Suppressor macrophage treated with lipopolysaccharide for 4 hours (primary cell): ENCODE measurements around the gene CTNND2.
"Not testable (repeated sequence)": the region's sequence is repeated elsewhere in the genome, so short reads cannot be mapped to it uniquely, and the experiment has no call there.

ENCODE experiments used
- DNase-seq: peaks from one replicate; pipeline ENCODE4 v3.0.0-alpha.2; 2020

The CTNND2 gene

GRCh38 chr5:11429254-11429653 lies 475.0 kb downstream of the CTNND2 start:
- no peak for DNase-seq

- no peak for DNase-seq
Observed at GRCh38 chr5:11427569-11427968, 476.7 kb downstream of the CTNND2 start.

GRCh38 chr5:11426442-11426841 lies 477.8 kb downstream of the CTNND2 start:
- DNase-seq, result no peak

- no peak for DNase-seq
Observed at GRCh38 chr5:11422342-11422741, 481.9 kb downstream of the CTNND2 start.

GRCh38 chr5:11420969-11421368 lies 483.3 kb downstream of the CTNND2 start:
- DNase-seq, result no peak

- no peak for DNase-seq
Observed at GRCh38 chr5:11415751-11416150, 488.5 kb downstream of the CTNND2 start.

GRCh38 chr5:11414732-11415131 lies 489.5 kb downstream of the CTNND2 start:
- DNase-seq, result not testable (repeated sequence)

- DNase-seq, result no peak
Observed at GRCh38 chr5:11411621-11412020, 492.6 kb downstream of the CTNND2 start.

- no peak for DNase-seq
Observed at GRCh38 chr5:11407556-11408145, 496.6 kb downstream of the CTNND2 start.

GRCh38 chr5:11400316-11400715 lies 503.9 kb downstream of the CTNND2 start:
- no peak for DNase-seq

- no peak for DNase-seq
Observed at GRCh38 chr5:11398728-11399127, 505.5 kb downstream of the CTNND2 start.

GRCh38 chr5:11397549-11397948 lies 506.7 kb downstream of the CTNND2 start:
- no peak for DNase-seq

- DNase-seq, result no peak
Observed at GRCh38 chr5:11396917-11397316, 507.3 kb downstream of the CTNND2 start.

GRCh38 chr5:11394933-11395332 lies 509.3 kb downstream of the CTNND2 start:
- DNase-seq, result no peak

- DNase-seq, result no peak
Observed at GRCh38 chr5:11390291-11390767, 513.9 kb downstream of the CTNND2 start.

- no peak for DNase-seq
Observed at GRCh38 chr5:11387382-11387781, 516.9 kb downstream of the CTNND2 start.

- no peak for DNase-seq
Observed at GRCh38 chr5:11386398-11386797, 517.8 kb downstream of the CTNND2 start.

- no peak for DNase-seq
Observed at GRCh38 chr5:11385901-11386293, 518.3 kb downstream of the CTNND2 start.

- DNase-seq, result no peak
Observed at GRCh38 chr5:11385251-11385900, 518.9 kb downstream of the CTNND2 start.

- no peak for DNase-seq
Observed at GRCh38 chr5:11384441-11385250, 519.6 kb downstream of the CTNND2 start.

- no peak for DNase-seq
Observed at GRCh38 chr5:11383506-11384095, 520.6 kb downstream of the CTNND2 start.

GRCh38 chr5:11378461-11378860 lies 525.8 kb downstream of the CTNND2 start:
- DNase-seq, result no peak

GRCh38 chr5:11377896-11378295 lies 526.4 kb downstream of the CTNND2 start:
- no peak for DNase-seq

GRCh38 chr5:11372191-11372590 lies 532.1 kb downstream of the CTNND2 start:
- DNase-seq, result no peak
